WTC11 (cell line): ENCODE results near the gene HSPG2. TPM values are rescaled to one million over a fixed set of nuclear protein-coding genes. Genes with fewer than 3 reads are reported as not detected.
A peak's percentile ranks its signal among the peaks of the same experiment; 100 is the strongest.

Experiments
- ATAC-seq: fragments of 200-7000 bp; cut with Tn5 transposase; 2 replicates; pipeline ENCODE4 v1.10.0; 2021; ENCODE audit warnings: mild to moderate bottlenecking, moderate library complexity
- CTCF ChIA-PET: fragments of 300-600 bp; sonication (Branson Sonifier 250); formaldehyde crosslinking; loops from one replicate; lab custom pipeline; 2021; ENCODE audit warnings: antibody characterized with exemption; lab: Charles Lee
- POLR2A ChIA-PET: fragments of 350-600 bp; sonication (Branson Sonifier 250); formaldehyde crosslinking; loops from one replicate; lab custom pipeline; 2021; ENCODE audit warnings: antibody characterized with exemption; lab: Charles Lee
- DNase-seq: peaks from one replicate; pipeline ENCODE4 v3.0.0; 2021; ENCODE audit warnings: low spot score
- H3K27ac Mint-ChIP-seq: 2 replicates; pipeline ENCODE4 v1.8.0; 2021; ENCODE audit warnings: mixed read lengths
- H3K27me3 Mint-ChIP-seq: 2 replicates; pipeline ENCODE4 v1.8.0; 2021; ENCODE audit warnings: low read depth, mild to moderate bottlenecking, moderate library complexity, mixed read lengths
- H3K36me3 Mint-ChIP-seq: 2 replicates; pipeline ENCODE4 v1.8.0; 2021; ENCODE audit warnings: mixed read lengths
- H3K4me1 Mint-ChIP-seq: 2 replicates; pipeline ENCODE4 v1.8.0; 2022; ENCODE audit warnings: mixed read lengths
- H3K4me3 Mint-ChIP-seq: 2 replicates; pipeline ENCODE4 v1.8.0; 2021; ENCODE audit warnings: mild to moderate bottlenecking, moderate library complexity, mixed read lengths
- H3K9me3 Mint-ChIP-seq: 2 replicates; pipeline ENCODE4 v1.8.0; 2021; ENCODE audit warnings: mixed read lengths
- ATF6 ChIP-seq: sonication (generic); formaldehyde crosslinking; IDR thresholded peaks from 2 replicates; pipeline ENCODE4 v1.8.1; 2023; ENCODE audit warnings: mild to moderate bottlenecking, missing genetic modification reagents
- EMX1 ChIP-seq: fragments of 250-450 bp; sonication (Bioruptor Pico); IDR thresholded peaks from 2 replicates; pipeline ENCODE4 v1.8.0; 2021; ENCODE audit warnings: mild to moderate bottlenecking
- HMGA2 ChIP-seq: fragments of 250-450 bp; sonication (Bioruptor Pico); IDR thresholded peaks from 2 replicates; pipeline ENCODE4 v1.4.0; 2021; ENCODE audit warnings: mild to moderate bottlenecking, moderate library complexity
- IRF1 ChIP-seq: sonication (generic); formaldehyde crosslinking; IDR thresholded peaks from 2 replicates; pipeline ENCODE4 v1.8.0; 2023; ENCODE audit warnings: missing genetic modification reagents
- JAZF1 ChIP-seq: fragments of 250-450 bp; sonication (Bioruptor Pico); IDR thresholded peaks from 2 replicates; pipeline ENCODE4 v1.9.0; 2021; ENCODE audit warnings: moderate library complexity, mild to moderate bottlenecking, inconsistent platforms
- NFATC4 ChIP-seq: fragments of 250-450 bp; sonication (Bioruptor Pico); IDR thresholded peaks from 2 replicates; pipeline ENCODE4 v1.9.0; 2021; ENCODE audit warnings: mild to moderate bottlenecking
- PREB ChIP-seq: sonication (generic); formaldehyde crosslinking; IDR thresholded peaks from 2 replicates; pipeline ENCODE4 v1.8.1; 2022; ENCODE audit warnings: mild to moderate bottlenecking, missing genetic modification reagents, moderate library complexity, borderline replicate concordance
- ZMAT4 ChIP-seq: fragments of 250-450 bp; sonication (Bioruptor Pico); IDR thresholded peaks from 2 replicates; pipeline ENCODE4 v1.9.0; 2021; ENCODE audit warnings: mild to moderate bottlenecking
- ZNF317 ChIP-seq: sonication (generic); formaldehyde crosslinking; IDR thresholded peaks from 2 replicates; pipeline ENCODE4 v1.8.1; 2023; ENCODE audit warnings: low read depth, mild to moderate bottlenecking, moderate library complexity, missing genetic modification reagents, borderline replicate concordance
- ZNF512 ChIP-seq: sonication (generic); formaldehyde crosslinking; IDR thresholded peaks from 2 replicates; pipeline ENCODE4 v1.8.1; 2022; ENCODE audit warnings: missing genetic modification reagents, borderline replicate concordance
- total RNA-seq: library from RNA; stranded (reverse); gene quantifications from 3 replicates; pipeline ENCODE4 v1.2.3, GENCODE V29; 2021
- TF ChIP-seq, protein P1 (sequence below): sonication (generic); formaldehyde crosslinking; conservative IDR thresholded peaks from 2 replicates; pipeline ENCODE4 v1.8.1; 2023; ENCODE audit warnings: mild to moderate bottlenecking, low read depth, missing genetic modification reagents, moderate library complexity

HSPG2 gene
- total RNA-seq, 1 experiment from 2014 or later, result 120 TPM

DNA sequence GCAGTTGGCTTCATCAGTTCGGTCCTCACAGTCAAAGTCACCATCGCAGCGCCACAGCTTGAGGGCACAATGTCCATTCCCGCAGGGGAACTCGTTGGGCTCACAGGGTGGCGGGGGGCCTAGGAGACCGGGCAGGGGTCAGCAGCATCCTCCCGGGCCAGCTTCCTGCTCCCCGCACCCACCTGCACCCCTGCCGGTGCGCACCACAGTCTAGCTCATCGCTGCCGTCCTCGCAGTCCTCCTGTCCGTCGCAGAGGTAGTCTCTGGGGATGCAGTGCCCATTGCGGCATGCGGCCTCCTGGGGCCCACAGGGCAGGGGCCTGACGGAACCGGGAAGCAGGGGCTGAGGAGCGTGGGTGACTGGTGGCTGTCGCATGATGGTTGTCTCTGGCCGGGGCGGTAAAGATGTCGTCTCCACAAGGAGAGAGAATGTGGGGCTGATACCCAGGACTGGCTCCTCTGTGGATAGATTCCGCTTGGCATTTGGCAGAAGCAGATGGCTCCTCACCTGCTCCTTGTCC, 49.8 kb downstream of the HSPG2 start:
- no peak for TF ChIP-seq PREB (CRISPR knock-in tag)
- no peak for TF ChIP-seq ZNF512 (CRISPR knock-in tag)
- no peak for TF ChIP-seq HMGA2
- no peak for TF ChIP-seq JAZF1
- no peak for TF ChIP-seq EMX1 (CRISPR knock-in tag)
- no peak for TF ChIP-seq ZNF317 (CRISPR knock-in tag)
- no peak for TF ChIP-seq ATF6 (CRISPR knock-in tag)
- TF ChIP-seq ZMAT4, result no peak

DNA sequence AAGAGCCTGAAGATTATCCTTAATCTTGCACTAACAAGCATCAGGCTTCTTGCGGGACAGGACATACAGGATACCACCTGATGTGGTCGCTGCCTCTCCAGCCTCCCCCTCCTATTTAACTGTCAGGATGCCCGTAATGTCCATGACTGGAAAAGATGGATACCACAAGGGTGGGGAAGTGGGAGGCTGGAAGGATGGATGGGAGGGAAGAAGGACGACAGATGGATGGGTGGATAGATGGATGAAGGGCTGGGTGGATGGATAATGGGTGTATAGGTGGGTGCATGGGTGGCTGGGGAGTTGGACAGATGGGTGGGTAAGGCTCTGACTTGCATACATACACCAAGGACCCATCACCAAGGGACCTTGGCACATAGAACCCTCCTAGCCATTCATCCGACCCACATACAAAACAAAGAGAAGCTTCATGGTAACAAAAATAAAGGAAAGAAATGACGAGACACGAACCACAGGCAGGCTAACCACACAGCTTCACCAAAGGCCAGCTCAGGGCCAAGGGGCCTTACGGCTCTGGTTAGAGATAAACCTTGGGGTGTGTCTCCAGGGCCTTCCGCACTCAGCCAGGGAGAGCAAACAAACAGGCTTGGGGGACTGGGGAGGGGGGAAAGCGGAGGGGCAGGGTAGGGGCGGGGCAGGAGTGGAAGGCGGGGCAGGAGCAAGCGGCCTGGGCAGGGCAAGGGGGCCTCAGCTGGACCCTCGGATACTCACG, 50.5 kb downstream of the HSPG2 start:
- no peak overlapping the region for H3K4me3 Mint-ChIP-seq

More for the DNA sequence above, 49.8 kb downstream of the HSPG2 start:
- no peak overlapping the region for H3K4me3 Mint-ChIP-seq
- ChIA-PET POLR2A (no interaction called here), CTCF (interaction anchor here (1.0 kb wide), 1 partner anchor 21 kb away, joined by 3 read pairs; no protein-coding TSS in a partner anchor)
- ATAC-seq (no peak), DNase-seq (no peak)
- H3K9me3 Mint-ChIP-seq, result no peaks in the 10 kb centered on the region
- H3K27me3 Mint-ChIP-seq, result no peaks in the 10 kb centered on the region
- H3K27ac Mint-ChIP-seq, result no peak overlapping the region
- H3K36me3 Mint-ChIP-seq, result peaks cover 25% of the 10 kb centered on the region
- no peaks in the 10 kb centered on the region for H3K4me1 Mint-ChIP-seq

More for the DNA sequence above, 50.5 kb downstream of the HSPG2 start:
- DNase-seq (no peak), ATAC-seq (peak; percentile 63)
- Mint-ChIP-seq H3K27ac (peak overlapping the region; percentile 45; the same call in 1 of the 2 replicates), H3K4me1 (no peaks in the 10 kb centered on the region), H3K9me3 (no peaks in the 10 kb centered on the region), H3K27me3 (no peaks in the 10 kb centered on the region), H3K36me3 (peaks cover 25% of the 10 kb centered on the region)
- TF ChIP-seq NFATC4 (CRISPR knock-in tag) (no peak), ATF6 (CRISPR knock-in tag) (no peak), IRF1 (CRISPR knock-in tag) (no peak)
- TF ChIP-seq, protein P1, sequence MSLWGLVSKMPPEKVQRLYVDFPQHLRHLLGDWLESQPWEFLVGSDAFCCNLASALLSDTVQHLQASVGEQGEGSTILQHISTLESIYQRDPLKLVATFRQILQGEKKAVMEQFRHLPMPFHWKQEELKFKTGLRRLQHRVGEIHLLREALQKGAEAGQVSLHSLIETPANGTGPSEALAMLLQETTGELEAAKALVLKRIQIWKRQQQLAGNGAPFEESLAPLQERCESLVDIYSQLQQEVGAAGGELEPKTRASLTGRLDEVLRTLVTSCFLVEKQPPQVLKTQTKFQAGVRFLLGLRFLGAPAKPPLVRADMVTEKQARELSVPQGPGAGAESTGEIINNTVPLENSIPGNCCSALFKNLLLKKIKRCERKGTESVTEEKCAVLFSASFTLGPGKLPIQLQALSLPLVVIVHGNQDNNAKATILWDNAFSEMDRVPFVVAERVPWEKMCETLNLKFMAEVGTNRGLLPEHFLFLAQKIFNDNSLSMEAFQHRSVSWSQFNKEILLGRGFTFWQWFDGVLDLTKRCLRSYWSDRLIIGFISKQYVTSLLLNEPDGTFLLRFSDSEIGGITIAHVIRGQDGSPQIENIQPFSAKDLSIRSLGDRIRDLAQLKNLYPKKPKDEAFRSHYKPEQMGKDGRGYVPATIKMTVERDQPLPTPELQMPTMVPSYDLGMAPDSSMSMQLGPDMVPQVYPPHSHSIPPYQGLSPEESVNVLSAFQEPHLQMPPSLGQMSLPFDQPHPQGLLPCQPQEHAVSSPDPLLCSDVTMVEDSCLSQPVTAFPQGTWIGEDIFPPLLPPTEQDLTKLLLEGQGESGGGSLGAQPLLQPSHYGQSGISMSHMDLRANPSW, result no peak
- CTCF ChIA-PET, result interaction anchor here (1.0 kb wide), 1 partner anchor 21 kb away, joined by 3 read pairs; no protein-coding TSS in a partner anchor
- POLR2A ChIA-PET, result no interaction called here
